ENCODE results near the gene ZNF44.

DNA sequence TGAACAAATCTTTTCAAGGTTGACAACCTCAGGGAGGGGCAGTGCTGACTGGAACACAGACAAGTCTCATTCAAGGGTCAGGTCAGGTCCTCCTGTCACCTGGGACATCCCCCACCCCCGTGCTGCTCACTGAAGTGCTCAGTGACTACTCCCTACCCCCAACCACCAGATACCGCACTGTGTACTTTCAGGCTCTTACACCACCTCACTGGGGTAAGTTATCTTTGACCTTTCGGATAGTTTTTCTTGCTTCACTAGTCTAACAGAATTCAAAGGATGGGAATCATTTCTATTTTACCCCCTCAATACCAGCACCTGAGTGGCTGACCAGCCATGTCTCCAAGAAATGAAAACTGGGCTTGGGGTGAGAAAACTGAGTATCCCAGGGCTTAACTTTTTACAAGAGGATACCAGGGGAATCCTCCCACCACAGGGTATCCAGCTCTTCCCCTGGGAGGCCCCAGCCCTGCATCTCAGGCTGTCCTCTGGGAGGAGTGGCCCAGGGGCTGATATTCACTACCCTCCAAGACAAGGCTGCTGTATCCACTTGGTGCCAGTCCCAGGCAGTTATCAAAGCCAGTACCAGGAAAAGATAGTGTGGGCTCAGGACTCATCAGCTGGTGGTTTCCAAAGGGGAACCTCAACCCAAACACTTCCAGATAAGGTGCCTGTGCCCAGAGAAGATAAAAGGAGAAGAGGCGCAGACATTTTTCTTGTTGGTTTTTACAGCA is 36.7 kb upstream of the ZNF44 start:
- TF ChIP-seq NR2C2 (CRISPR knock-in tag; IDR thresholded peaks at IDR 0.05) (no peak), CREB1 (CRISPR knock-in tag; IDR thresholded peaks at IDR 0.05) (no peak), TCF7 (CRISPR knock-in tag; IDR thresholded peaks at IDR 0.05; ENCODE audit: low read depth) (no peak), GABPB1 (CRISPR knock-in tag; IDR thresholded peaks at IDR 0.05) (peak; percentile 89), SMAD3 (CRISPR knock-in tag; IDR thresholded peaks at IDR 0.05; ENCODE audit: borderline replicate concordance) (no peak)
- TF ChIP-seq, protein P1, sequence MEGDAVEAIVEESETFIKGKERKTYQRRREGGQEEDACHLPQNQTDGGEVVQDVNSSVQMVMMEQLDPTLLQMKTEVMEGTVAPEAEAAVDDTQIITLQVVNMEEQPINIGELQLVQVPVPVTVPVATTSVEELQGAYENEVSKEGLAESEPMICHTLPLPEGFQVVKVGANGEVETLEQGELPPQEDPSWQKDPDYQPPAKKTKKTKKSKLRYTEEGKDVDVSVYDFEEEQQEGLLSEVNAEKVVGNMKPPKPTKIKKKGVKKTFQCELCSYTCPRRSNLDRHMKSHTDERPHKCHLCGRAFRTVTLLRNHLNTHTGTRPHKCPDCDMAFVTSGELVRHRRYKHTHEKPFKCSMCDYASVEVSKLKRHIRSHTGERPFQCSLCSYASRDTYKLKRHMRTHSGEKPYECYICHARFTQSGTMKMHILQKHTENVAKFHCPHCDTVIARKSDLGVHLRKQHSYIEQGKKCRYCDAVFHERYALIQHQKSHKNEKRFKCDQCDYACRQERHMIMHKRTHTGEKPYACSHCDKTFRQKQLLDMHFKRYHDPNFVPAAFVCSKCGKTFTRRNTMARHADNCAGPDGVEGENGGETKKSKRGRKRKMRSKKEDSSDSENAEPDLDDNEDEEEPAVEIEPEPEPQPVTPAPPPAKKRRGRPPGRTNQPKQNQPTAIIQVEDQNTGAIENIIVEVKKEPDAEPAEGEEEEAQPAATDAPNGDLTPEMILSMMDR (IDR thresholded peaks at IDR 0.05): no peak
- TF ChIP-seq, protein P2, sequence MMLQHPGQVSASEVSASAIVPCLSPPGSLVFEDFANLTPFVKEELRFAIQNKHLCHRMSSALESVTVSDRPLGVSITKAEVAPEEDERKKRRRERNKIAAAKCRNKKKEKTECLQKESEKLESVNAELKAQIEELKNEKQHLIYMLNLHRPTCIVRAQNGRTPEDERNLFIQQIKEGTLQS (CRISPR knock-in tag; conservative IDR thresholded peaks at IDR 0.05): no peak
- TF ChIP-seq, protein P3, sequence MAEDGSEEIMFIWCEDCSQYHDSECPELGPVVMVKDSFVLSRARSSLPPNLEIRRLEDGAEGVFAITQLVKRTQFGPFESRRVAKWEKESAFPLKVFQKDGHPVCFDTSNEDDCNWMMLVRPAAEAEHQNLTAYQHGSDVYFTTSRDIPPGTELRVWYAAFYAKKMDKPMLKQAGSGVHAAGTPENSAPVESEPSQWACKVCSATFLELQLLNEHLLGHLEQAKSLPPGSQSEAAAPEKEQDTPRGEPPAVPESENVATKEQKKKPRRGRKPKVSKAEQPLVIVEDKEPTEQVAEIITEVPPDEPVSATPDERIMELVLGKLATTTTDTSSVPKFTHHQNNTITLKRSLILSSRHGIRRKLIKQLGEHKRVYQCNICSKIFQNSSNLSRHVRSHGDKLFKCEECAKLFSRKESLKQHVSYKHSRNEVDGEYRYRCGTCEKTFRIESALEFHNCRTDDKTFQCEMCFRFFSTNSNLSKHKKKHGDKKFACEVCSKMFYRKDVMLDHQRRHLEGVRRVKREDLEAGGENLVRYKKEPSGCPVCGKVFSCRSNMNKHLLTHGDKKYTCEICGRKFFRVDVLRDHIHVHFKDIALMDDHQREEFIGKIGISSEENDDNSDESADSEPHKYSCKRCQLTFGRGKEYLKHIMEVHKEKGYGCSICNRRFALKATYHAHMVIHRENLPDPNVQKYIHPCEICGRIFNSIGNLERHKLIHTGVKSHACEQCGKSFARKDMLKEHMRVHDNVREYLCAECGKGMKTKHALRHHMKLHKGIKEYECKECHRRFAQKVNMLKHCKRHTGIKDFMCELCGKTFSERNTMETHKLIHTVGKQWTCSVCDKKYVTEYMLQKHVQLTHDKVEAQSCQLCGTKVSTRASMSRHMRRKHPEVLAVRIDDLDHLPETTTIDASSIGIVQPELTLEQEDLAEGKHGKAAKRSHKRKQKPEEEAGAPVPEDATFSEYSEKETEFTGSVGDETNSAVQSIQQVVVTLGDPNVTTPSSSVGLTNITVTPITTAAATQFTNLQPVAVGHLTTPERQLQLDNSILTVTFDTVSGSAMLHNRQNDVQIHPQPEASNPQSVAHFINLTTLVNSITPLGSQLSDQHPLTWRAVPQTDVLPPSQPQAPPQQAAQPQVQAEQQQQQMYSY (CRISPR knock-in tag; IDR thresholded peaks at IDR 0.05): no peak
- TF ChIP-seq, protein P4, sequence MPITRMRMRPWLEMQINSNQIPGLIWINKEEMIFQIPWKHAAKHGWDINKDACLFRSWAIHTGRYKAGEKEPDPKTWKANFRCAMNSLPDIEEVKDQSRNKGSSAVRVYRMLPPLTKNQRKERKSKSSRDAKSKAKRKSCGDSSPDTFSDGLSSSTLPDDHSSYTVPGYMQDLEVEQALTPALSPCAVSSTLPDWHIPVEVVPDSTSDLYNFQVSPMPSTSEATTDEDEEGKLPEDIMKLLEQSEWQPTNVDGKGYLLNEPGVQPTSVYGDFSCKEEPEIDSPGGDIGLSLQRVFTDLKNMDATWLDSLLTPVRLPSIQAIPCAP (CRISPR knock-in tag; IDR thresholded peaks at IDR 0.05): no peak
- TF ChIP-seq, protein P5, sequence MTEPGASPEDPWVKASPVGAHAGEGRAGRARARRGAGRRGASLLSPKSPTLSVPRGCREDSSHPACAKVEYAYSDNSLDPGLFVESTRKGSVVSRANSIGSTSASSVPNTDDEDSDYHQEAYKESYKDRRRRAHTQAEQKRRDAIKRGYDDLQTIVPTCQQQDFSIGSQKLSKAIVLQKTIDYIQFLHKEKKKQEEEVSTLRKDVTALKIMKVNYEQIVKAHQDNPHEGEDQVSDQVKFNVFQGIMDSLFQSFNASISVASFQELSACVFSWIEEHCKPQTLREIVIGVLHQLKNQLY (CRISPR knock-in tag; IDR thresholded peaks at IDR 0.05): no peak
